Liver (tissue), 9 donors: ENCODE data around the gene DPP9. TPM values are rescaled to one million over a fixed set of nuclear protein-coding genes. Genes with fewer than 3 reads are reported as not detected.
A peak's percentile ranks its signal among the peaks of the same experiment; 100 is the strongest.

Experiments used
- DNase-seq: peaks from one replicate; pipeline ENCODE4 v3.0.0-alpha.2; 2017; ENCODE audit warnings: low spot score
- H3K27ac ChIP-seq, 2 donors: one replicate each; pipeline ENCODE4 v1.7.0; 2013; ENCODE audit warnings: inconsistent platforms in 2 of 2, low read length in 2 of 2, control low read depth in 1 of 2, low read depth in 1 of 2, mild to moderate bottlenecking in 1 of 2
- H3K27me3 ChIP-seq, 4 donors: one replicate each; pipeline versions ENCODE4 v1.6.1 to v1.7.0; 2013; ENCODE audit warnings: low read length in 3 of 4, inconsistent platforms in 1 of 4, mild to moderate bottlenecking in 1 of 4, moderate library complexity in 1 of 4; ENCODE audit not compliant: control insufficient read depth in 4 of 4, insufficient read depth in 4 of 4
- H3K36me3 ChIP-seq, 4 donors: one replicate each; pipeline versions ENCODE4 v1.6.1 to v1.7.0; 2013; ENCODE audit warnings: low read length in 3 of 4, mild to moderate bottlenecking in 3 of 4, low read depth in 1 of 4, moderate library complexity in 1 of 4; ENCODE audit not compliant: control insufficient read depth in 4 of 4, insufficient read depth in 3 of 4
- H3K4me1 ChIP-seq, 4 donors: one replicate each; pipeline versions ENCODE4 v1.6.1 to v1.7.0; 2013; ENCODE audit warnings: low read length in 3 of 4, mild to moderate bottlenecking in 3 of 4, moderate library complexity in 1 of 4; ENCODE audit not compliant: control insufficient read depth in 4 of 4, insufficient read depth in 4 of 4
- H3K4me3 ChIP-seq, 3 donors: one replicate each; pipeline versions ENCODE4 v1.6.1 to v1.7.0; 2013; ENCODE audit warnings: low read length in 3 of 3, control low read depth in 1 of 3, low read depth in 1 of 3, mild to moderate bottlenecking in 1 of 3
- H3K9ac ChIP-seq, 2 donors: one replicate each; pipeline ENCODE4 v1.7.0; 2013; ENCODE audit warnings: low read length in 2 of 2, mild to moderate bottlenecking in 2 of 2, moderate library complexity in 2 of 2, control low read depth in 1 of 2, low read depth in 1 of 2
- H3K9me3 ChIP-seq, 4 donors: one replicate each; pipeline versions ENCODE4 v1.6.1 to v1.7.0; 2013; ENCODE audit warnings: low read length in 3 of 4; ENCODE audit not compliant: control insufficient read depth in 4 of 4
- ATF3 ChIP-seq: IDR thresholded peaks from 2 replicates; pipeline ENCODE4 v1.6.1; 2016; ENCODE audit warnings: antibody characterized with exemption
- CTCF ChIP-seq: fragments of 150-350 bp; IDR thresholded peaks from 2 replicates; pipeline ENCODE4 v1.5.1; 2017; ENCODE audit warnings: improper control_type of control experiment, low read depth, low read length; ENCODE audit not compliant: missing input control
- EGR1 ChIP-seq, 2 donors: IDR thresholded peaks; 2 replicates each; pipeline ENCODE4 v1.6.1; 2016 to 2018; ENCODE audit warnings: antibody characterized with exemption in 2 of 2, low read depth in 2 of 2
- FOXA1 ChIP-seq: IDR thresholded peaks from 2 replicates; pipeline ENCODE4 v1.6.1; 2016; ENCODE audit warnings: antibody characterized with exemption
- FOXA2 ChIP-seq: IDR thresholded peaks from 2 replicates; pipeline ENCODE4 v1.6.1; 2016; ENCODE audit warnings: antibody characterized with exemption
- GABPA ChIP-seq, 2 donors: IDR thresholded peaks in 1 of 2; conservative IDR thresholded peaks in 1 of 2; 2 replicates each; pipeline ENCODE4 v1.6.1; 2016; ENCODE audit warnings: antibody characterized with exemption in 2 of 2, mild to moderate bottlenecking in 1 of 2, moderate library complexity in 1 of 2
- HNF4A ChIP-seq, 2 donors: conservative IDR thresholded peaks; 2 replicates each; pipeline ENCODE4 v1.6.1; 2016; ENCODE audit warnings: antibody characterized with exemption in 2 of 2, mild to moderate bottlenecking in 2 of 2
- HNF4G ChIP-seq: IDR thresholded peaks from 2 replicates; pipeline ENCODE4 v1.6.1; 2016; ENCODE audit warnings: antibody characterized with exemption
- JUND ChIP-seq, 2 donors: IDR thresholded peaks; 2 replicates each; pipeline ENCODE4 v1.6.1; 2016; ENCODE audit warnings: antibody characterized with exemption in 2 of 2
- MAX ChIP-seq: IDR thresholded peaks from 2 replicates; pipeline ENCODE4 v1.6.1; 2016; ENCODE audit warnings: antibody characterized with exemption
- NR2F2 ChIP-seq: IDR thresholded peaks from 2 replicates; pipeline ENCODE4 v1.6.1; 2016; ENCODE audit warnings: antibody characterized with exemption
- RAD21 ChIP-seq, 2 donors: IDR thresholded peaks; 2 replicates each; pipeline ENCODE4 v1.6.1; 2016; ENCODE audit warnings: antibody characterized with exemption in 2 of 2, mild to moderate bottlenecking in 2 of 2
- REST ChIP-seq: IDR thresholded peaks from 2 replicates; pipeline ENCODE4 v1.6.1; 2016; ENCODE audit warnings: antibody characterized with exemption, mild to moderate bottlenecking
- RXRA ChIP-seq, 2 donors: IDR thresholded peaks; 2 replicates each; pipeline ENCODE4 v1.6.1; 2017 to 2018; ENCODE audit warnings: antibody characterized with exemption in 2 of 2, mild to moderate bottlenecking in 1 of 2
- SP1 ChIP-seq: IDR thresholded peaks from 2 replicates; pipeline ENCODE4 v1.6.1; 2018; ENCODE audit warnings: antibody characterized with exemption, mild to moderate bottlenecking
- TAF1 ChIP-seq: conservative IDR thresholded peaks from 2 replicates; pipeline ENCODE4 v1.6.1; 2016; ENCODE audit warnings: antibody characterized with exemption, mild to moderate bottlenecking
- YY1 ChIP-seq: IDR thresholded peaks from 2 replicates; pipeline ENCODE4 v1.6.1; 2016; ENCODE audit warnings: antibody characterized with exemption, mild to moderate bottlenecking
- ZBTB33 ChIP-seq: IDR thresholded peaks from 2 replicates; pipeline ENCODE4 v1.6.1; 2016; ENCODE audit warnings: antibody characterized with exemption
- WGBS: extraction: QIAGEN DNeasy Blood & Tissue Kit; methylation state at CpG from one replicate; pipeline ENCODE4 v1.1.7; 2013; 5-methylcytosine and 5-hydroxymethylcytosine counted together
- polyA plus RNA-seq, 2 donors: library from polyadenylated mRNA; stranded (reverse) in 1 of 2; unstranded in 1 of 2; fragments of 200-250 nt in 1 of 2; fragments of >200 nt in 1 of 2; fragmentation: Nextera tagmentation in 1 of 2; extraction: Ambion mirVana in 1 of 2; gene quantifications; one replicate each; pipeline versions ENCODE4 v1.2.1 to v1.2.3, GENCODE V29; 2013 to 2015
- total RNA-seq, 2 donors: library from RNA; depleted of rRNA; stranded (reverse); fragments of >200 nt; gene quantifications; one replicate each; pipeline ENCODE4 v1.2.3, GENCODE V29; 2014
- donor health status: healthy.
- donor health status: healthy.
- donor health status: healthy.
- donor health status: healthy.
- donor health status: healthy.

The DPP9 gene
- total and polyA plus RNA-seq, 4 donors = 20.5 to 74.5 (median 40.3) TPM

GRCh38 chr19:4654437-4655361, 68.9 kb downstream of the DPP9 start:
- Histone ChIP-seq H3K27me3 (no peaks in the 10 kb centered on the region), H3K9me3 (no peaks in the 10 kb centered on the region), H3K4me1 (peaks cover 5 to 35% (median 28%) of the 10 kb centered on the region in 4 donors), H3K4me3 (no peak overlapping the region), H3K27ac (peak overlapping the region; percentile 75 to 88), H3K36me3 (peaks cover 13 to 34% (median 20%) of the 10 kb centered on the region in 4 donors), H3K9ac (peak overlapping the region in 1 of 2 donors; percentile 63)
- 42% methylated on average over 27 of the region's 27 CpGs for WGBS
- TF ChIP-seq MAX (peak; percentile 86), CTCF (no peak), EGR1 (IDR thresholded peaks at IDR 0.05; ENCODE audit: low read depth in 2 of 2) (peak; percentile 50 to 86), HNF4A (conservative IDR thresholded peaks at IDR 0.05) (peak; percentile 79 to 86), JUND (IDR thresholded peaks at IDR 0.05) (peak; percentile 56 to 57), FOXA2 (peak; percentile 45), YY1 (peak; percentile 93), HNF4G (peak; percentile 24), FOXA1 (peak; percentile 45), ZBTB33 (no peak), RXRA (IDR thresholded peaks at IDR 0.05) (peak; percentile 92 to 96), RAD21 (IDR thresholded peaks at IDR 0.05) (peak; percentile 42 to 53), TAF1 (no peak), ATF3 (no peak), GABPA (IDR thresholded peaks at IDR 0.05 in 1 of 2, conservative IDR thresholded peaks at IDR 0.05 in 1 of 2) (peak in 1 of 2 donors; percentile 57), NR2F2 (peak; percentile 95), REST (peak; percentile 43), SP1 (peak; percentile 79)
- peak; percentile 68 for DNase-seq
